ENCODE results near the gene COL26A1. TPM values are rescaled to one million over a fixed set of nuclear protein-coding genes. Genes with fewer than 3 reads are reported as not detected.

Gene COL26A1
- total RNA-seq, 6 experiments from 2014 or later = not detected

DNA sequence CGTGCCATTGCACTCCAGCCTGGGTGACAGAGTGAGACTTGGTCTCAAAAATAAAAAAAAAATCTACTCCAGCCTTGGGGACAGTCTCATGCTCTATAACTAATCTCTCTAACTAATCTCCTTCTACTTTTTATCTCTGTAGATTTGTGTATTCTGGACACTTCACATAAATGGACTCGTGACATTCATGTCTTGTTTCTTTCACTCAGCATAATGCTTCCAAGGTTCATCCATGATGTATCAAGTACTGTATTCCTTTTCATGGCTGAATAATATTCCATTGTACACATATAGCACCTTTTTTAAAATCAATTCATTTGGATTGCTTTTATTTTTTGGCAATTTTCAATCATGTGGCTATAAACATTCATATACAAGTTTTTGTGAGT, 9.8 kb upstream of the COL26A1 start:
- peaks cover 25% of the 10 kb centered on the region for H3K27me3 Mint-ChIP-seq (ENCODE audit: insufficient read depth)
- no peak for DNase-seq
- TF ChIP-seq, protein P1, sequence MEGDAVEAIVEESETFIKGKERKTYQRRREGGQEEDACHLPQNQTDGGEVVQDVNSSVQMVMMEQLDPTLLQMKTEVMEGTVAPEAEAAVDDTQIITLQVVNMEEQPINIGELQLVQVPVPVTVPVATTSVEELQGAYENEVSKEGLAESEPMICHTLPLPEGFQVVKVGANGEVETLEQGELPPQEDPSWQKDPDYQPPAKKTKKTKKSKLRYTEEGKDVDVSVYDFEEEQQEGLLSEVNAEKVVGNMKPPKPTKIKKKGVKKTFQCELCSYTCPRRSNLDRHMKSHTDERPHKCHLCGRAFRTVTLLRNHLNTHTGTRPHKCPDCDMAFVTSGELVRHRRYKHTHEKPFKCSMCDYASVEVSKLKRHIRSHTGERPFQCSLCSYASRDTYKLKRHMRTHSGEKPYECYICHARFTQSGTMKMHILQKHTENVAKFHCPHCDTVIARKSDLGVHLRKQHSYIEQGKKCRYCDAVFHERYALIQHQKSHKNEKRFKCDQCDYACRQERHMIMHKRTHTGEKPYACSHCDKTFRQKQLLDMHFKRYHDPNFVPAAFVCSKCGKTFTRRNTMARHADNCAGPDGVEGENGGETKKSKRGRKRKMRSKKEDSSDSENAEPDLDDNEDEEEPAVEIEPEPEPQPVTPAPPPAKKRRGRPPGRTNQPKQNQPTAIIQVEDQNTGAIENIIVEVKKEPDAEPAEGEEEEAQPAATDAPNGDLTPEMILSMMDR (IDR thresholded peaks at IDR 0.05) = no peak
- no peaks in the 10 kb centered on the region for H3K9me3 Mint-ChIP-seq
- H3K4me1 Mint-ChIP-seq (ENCODE audit: low read depth) = peaks cover 9% of the 10 kb centered on the region; the same call in 1 of the 2 replicates
- H3K4me3 Mint-ChIP-seq = no peak overlapping the region
- H3K27ac Mint-ChIP-seq = no peak overlapping the region
- H3K36me3 Mint-ChIP-seq (ENCODE audit: low read depth) = no peaks in the 10 kb centered on the region

DNA sequence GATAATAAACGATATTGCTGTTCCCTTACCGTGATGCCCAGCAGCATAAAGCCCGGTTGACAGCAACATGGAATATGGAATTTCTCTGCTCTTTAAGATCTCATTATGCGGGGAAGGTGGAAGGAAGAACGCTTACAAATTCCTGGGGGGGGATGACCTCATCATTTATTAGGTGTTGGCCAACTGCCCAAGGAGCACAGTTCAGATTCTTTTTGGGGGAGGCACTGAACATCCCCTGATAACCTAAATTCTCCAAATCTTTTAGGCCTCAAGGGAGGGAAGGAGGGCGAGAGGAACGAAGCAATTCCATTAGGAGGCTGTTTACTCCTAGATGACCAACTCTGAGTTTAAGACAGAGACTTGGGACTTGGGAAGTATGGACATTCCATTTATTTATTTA, 5.2 kb upstream of the COL26A1 start:
- Mint-ChIP-seq H3K36me3 (ENCODE audit: low read depth) (no peaks in the 10 kb centered on the region), H3K27me3 (ENCODE audit: insufficient read depth) (peaks cover 17% of the 10 kb centered on the region), H3K27ac (no peak overlapping the region), H3K4me3 (no peak overlapping the region), H3K4me1 (ENCODE audit: low read depth) (peaks cover 9% of the 10 kb centered on the region; the same call in 1 of the 2 replicates), H3K9me3 (no peaks in the 10 kb centered on the region)
- TF ChIP-seq, protein P1 (IDR thresholded peaks at IDR 0.05) = no peak
- no peak for DNase-seq

DNA sequence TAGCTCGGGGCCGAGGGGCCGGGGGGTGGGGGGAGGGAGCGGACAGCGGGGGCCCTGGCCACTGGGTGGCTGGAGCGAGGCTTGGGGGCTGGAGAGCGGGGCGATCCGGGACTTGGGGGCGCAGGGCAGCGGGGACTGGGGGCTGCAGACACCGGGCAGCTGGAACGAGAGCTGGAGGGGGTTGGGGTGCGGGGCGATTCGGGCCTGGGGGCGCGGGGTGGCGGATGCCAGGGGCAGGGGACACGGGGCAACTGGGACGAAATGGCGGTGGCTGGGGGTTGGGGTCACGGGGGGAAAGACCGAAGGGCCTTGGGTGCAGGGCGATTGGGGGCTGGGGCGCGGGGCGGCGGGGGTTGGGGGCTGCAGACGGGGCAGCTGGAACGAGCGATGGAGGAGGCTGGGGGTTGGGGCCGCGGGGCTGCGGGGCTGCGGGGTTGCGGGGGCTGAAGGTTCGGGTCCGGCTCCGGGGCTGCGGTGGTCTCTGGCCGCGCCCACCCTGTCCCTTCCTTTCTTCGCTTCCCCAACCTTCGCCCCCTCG, 590 bp downstream of the COL26A1 start:
- no peak for DNase-seq
- H3K4me3 Mint-ChIP-seq = no peak overlapping the region

DNA sequence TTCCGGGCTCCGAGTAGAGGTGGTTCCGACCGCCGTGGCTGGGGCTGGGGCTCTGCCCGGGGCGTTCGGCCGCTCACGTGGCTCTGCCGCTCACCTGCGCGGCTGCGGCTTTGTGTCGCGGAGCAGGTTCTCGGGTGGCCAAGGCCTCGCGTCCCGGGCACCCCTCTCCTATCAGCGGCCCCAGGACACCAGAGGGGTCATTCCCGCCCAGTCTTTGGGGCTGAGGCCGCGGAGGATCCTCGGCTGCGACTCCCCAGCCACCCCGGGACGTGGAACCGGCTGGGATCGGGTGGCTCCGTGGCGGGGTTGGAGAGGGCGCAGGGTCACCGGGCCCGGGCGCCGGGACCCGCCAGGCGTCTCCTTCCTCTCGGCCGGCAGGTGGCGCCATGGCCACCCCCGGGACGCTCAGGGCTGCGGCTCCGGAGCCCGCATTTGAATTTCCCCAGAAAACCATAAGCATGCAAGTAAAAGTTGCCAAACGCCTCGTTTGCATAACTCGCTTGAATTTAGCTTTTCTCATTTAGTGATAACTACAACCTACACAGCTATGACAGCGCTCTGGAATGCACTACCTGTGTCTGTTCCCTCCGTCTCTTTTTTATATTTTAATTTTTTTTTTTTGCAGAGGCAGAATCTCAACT, 1.2 kb downstream of the COL26A1 start:
- no peak overlapping the region for H3K4me3 Mint-ChIP-seq
- H3K36me3 Mint-ChIP-seq (ENCODE audit: low read depth) = no peaks in the 10 kb centered on the region
- H3K9me3 Mint-ChIP-seq = no peaks in the 10 kb centered on the region
- H3K4me1 Mint-ChIP-seq (ENCODE audit: low read depth) = no peaks in the 10 kb centered on the region
- DNase-seq = peak; percentile 12
- peaks cover 27% of the 10 kb centered on the region for H3K27me3 Mint-ChIP-seq (ENCODE audit: insufficient read depth)
- H3K27ac Mint-ChIP-seq = no peak overlapping the region
- TF ChIP-seq, protein P1 (IDR thresholded peaks at IDR 0.05) = peak; percentile 97

More for the DNA sequence above, 590 bp downstream of the COL26A1 start:
- H3K4me1 Mint-ChIP-seq (ENCODE audit: low read depth) = no peaks in the 10 kb centered on the region
- TF ChIP-seq, protein P1 (IDR thresholded peaks at IDR 0.05) = no peak
- H3K36me3 Mint-ChIP-seq (ENCODE audit: low read depth) = no peaks in the 10 kb centered on the region
- H3K27ac Mint-ChIP-seq = no peak overlapping the region
- H3K9me3 Mint-ChIP-seq = no peaks in the 10 kb centered on the region
- H3K27me3 Mint-ChIP-seq (ENCODE audit: insufficient read depth) = peaks cover 25% of the 10 kb centered on the region

DNA sequence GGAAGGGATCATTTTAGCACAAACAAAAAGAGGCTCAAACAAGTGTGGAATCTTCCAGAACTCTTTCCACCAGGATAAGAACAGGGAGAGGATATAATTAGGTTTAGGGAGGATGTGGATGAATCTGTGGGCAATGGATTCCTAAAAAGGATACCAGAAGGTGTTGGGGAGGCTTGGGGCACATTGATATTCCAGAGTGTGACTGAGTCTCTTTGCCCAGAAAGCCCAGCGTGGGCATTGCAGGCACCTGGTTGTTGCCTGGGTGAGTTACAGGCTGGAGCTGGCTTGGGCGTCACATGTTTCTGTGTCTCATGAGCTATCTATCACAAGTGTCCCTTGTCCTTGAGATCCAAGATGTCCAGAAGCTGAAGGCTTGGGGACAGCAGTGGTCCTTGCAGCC, 3.3 kb downstream of the COL26A1 start:
- Mint-ChIP-seq H3K36me3 (ENCODE audit: low read depth) (no peaks in the 10 kb centered on the region), H3K4me3 (no peak overlapping the region), H3K9me3 (no peaks in the 10 kb centered on the region), H3K27me3 (ENCODE audit: insufficient read depth) (peaks cover 44% of the 10 kb centered on the region), H3K4me1 (ENCODE audit: low read depth) (no peaks in the 10 kb centered on the region), H3K27ac (no peak overlapping the region)
- TF ChIP-seq, protein P1 (IDR thresholded peaks at IDR 0.05) = no peak
- no peak for DNase-seq

Measured in HFFc6 (cell line).